SHP77 (cell line): ENCODE results near the gene LYRM7.
A peak's percentile ranks its signal among the peaks of the same experiment; 100 is the strongest.
"Not testable (repeated sequence)": the region's sequence is repeated elsewhere in the genome, so short reads cannot be mapped to it uniquely, and the experiment has no call there.

Source experiments
- DNase-seq, 2 experiments: peaks; one replicate each; lab custom pipeline; 2025; lab: John Stamatoyannopoulos, UW

LYRM7 gene

DNA sequence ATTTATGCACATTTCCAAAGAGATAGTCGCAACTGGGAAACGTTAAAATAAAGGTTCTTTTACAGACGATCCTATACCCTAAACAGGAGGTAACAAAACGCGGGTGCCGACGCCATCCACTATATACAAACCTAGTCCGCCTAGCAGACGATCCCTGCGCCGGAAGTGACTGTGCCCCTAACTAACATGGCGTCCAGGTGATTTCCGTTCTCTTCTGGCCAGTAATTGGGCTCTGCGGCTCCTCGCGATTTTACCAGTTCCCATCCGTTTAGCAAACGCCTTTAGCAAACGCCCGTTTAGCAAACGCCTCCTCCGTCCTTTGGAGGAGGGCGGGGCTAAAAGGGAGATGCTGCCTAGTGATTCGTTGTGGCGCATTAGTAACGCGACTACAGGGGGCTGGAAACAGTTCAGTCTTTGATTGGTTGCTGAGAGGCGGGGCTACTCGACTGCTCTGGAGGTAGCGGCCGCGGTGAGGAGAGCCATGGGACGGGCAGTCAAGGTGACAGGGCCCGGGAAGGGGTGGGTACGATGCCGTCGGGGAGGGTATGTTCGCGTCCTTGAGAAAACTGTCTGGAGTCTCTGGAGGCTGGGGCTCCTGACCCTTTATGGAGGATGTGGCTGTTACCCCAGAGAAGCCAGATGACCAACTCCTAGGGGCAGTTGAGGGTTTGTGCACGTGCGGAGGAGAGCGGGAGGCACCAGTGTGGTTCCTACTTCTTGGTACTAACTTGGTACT is at the start of gene LYRM7:
Gene LYRM7 (plus strand): TSS at position 405 of the 736 bp plus-strand sequence. CDS start 77 bp downstream, at position 482.
- DNase-seq = peak; percentile 99

DNA sequence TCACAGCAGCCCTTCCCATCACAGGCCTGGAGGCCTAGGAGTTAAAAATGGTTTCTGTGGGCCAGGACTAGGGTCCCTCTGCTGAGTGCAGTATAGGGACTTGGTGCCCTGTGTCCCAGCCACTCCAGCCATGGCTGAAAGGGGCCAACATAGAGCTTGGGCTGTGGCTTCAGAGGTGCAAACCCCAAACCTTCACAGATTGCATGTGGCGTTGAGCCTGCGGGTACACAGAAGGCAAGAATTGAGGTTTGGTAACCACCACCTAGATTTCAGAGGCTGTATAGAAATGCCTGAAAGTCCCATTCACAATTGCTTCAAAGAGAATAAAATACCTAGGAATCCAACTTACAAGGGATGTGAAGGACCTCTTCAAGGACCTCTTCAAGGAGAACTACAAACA is 43.5 kb upstream of the LYRM7 start:
- not testable (repeated sequence) for DNase-seq

- DNase-seq = no peak
Measured at GRCh38 chr5:131129306-131129705, 41.4 kb upstream of the LYRM7 start.

DNA sequence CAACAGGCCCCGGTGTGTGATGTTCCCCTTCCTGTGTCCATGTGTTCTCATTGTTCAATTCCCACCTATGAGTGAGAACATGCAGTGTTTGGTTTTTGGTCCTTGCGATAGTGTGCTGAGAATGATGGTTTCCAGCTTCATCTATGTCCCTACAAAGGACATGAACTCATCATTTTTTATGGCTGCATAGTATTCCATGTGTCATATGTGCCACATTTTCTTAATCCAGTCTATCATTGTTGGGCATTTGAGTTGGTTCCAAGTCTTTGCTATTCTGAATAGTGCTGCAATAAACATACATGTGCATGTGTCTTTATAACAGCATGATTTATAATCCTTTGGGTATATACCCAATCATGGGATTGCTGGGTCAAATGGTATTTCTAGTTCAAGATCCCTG is 37.7 kb upstream of the LYRM7 start:
- not testable (repeated sequence) for DNase-seq

GRCh38 chr5:131138406-131138805 is 32.3 kb upstream of the LYRM7 start:
- DNase-seq = not testable (repeated sequence)

DNA sequence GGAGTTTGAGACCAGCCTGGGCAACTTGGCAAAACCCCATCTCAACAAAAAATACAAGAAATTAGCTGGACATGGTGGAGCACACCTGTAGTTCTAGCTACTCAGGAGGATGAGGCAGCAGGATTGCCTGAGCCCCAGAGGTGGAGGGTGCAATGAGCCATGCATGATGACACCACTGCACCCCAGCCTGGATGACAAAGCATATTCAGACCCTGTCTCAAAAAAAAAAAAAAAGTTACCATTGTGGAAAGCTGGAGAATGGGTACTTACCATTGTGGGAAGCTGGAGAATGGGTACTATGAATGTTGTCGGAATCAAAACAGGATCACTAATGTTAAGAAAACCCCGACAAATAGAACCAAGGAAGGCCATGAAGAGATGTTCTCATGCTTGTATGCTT is 31.4 kb upstream of the LYRM7 start:
- no peak for DNase-seq

- DNase-seq = no peak
Measured at GRCh38 chr5:131142970-131143617, 27.6 kb upstream of the LYRM7 start.

DNA sequence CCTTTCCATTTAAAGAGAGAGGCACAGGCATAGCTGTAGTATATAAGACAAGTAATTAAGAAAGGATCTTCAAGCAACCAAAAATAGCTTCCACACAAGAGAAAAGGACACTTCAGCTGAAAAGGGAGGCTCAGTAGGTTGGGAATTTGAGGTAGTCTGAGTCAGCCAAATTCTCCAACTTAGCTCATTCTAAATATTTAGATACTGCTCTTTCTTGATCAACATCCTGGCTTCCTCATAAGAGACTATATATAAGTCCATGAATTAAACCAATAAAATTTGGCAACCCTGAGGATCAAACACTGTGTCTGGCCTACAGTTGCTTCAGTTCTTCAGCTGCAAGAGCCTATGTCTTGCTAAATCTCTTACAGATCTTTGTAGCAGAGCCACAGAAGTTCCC is 23.5 kb upstream of the LYRM7 start:
- DNase-seq = no peak

DNA sequence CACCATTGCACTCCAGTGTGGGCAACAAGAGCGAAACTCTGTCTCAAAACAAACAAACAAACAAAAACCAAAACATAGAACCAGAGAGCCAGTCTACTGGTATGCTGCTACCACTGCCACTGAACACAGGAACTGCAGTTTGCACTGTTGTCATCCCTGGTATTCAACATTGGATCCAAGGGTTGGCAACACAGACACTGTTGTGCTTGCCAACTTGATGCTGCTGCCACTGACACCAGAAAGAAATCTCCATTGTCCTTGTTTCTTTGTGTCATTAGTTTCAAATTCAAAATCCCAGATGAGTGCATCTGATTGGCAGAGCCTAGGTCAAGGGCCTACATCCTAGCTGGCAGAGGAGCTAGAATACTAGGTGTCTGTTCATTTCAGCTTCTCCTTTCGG is 21.9 kb upstream of the LYRM7 start:
- DNase-seq = no peak

GRCh38 chr5:131150408-131150807 is 20.3 kb upstream of the LYRM7 start:
- no peak for DNase-seq

- no peak for DNase-seq
Measured at GRCh38 chr5:131151216-131151615, 19.5 kb upstream of the LYRM7 start.

DNA sequence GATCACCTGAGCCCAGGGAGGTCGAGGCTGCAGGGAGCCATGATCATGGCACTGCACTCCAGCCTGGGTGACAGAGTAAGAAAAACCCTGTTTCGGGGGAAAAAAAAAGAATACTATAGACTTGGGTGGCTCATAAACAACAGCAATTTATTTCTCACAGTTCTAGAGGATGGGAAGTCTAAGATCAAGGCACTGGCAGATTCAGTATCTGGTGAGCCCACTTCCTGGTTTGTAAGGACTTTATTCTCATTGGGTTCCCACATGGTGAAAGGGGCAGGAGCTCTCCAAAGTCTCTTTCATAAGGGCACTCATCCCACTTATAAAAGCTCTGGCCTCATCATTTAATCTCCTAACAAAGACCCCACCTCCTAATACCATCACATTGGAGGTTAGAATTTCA is 14.4 kb upstream of the LYRM7 start:
- DNase-seq = no peak

- no peak for DNase-seq
Measured at GRCh38 chr5:131156957-131157356, 13.8 kb upstream of the LYRM7 start.

DNA sequence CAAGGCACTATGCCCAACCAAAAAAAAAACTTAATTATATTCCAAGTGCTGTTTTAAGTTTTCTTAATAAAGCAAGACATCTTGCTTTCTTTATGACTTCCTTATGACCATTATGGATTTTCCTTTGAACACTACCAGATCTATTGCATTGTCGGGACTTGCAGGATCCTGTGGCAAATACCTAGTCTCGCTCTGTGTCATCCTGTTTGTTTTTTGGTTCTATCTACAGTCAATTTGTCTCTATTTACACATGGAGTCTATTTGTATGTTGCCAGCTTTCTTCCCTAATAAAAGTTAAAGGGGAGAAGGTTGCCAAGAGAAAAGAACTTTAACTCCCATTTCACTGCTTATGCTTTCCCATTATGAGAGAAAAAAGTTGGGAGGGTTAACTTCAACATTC is 10.6 kb upstream of the LYRM7 start:
- no peak for DNase-seq

DNA sequence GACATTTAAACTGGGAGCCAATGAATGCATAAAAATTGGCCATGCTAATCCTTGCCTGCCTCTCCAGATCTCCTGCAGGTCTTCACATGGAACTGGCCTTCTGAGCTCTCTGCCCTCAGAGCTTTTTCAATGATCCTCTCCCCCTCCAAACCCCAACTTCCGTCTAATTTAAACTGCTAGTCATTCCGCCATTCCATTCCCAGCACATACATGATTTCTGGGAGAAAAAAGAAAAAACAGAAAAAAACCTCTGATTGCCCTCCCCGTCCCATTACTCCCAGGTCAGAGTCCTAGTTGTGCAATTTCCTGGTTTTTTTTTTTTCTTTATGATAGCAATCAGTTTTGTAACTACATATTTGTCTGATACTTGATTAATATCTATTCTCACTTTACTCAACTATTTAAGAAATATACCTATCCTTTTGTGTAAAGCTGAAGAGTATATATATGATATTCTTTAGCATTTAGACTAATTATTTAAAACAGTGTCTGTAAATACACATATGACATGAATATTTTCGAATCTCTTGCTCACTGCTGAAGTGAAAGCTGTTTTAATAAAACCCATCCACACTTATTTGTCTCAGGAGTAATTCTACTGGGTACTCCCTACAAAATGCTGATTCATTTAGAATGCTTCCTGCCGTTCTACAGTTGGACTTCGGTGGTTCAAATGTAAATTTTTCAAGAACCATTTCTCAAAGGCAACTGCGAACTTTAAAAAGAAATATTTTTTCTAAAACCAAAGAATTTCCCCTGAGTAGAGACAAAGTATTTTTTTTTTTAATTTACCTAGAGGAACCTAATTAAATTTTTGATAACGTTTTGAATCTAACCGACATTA is 7.2 kb upstream of the LYRM7 start:
- DNase-seq = peak in 1 of 2 experiments; percentile 7

DNA sequence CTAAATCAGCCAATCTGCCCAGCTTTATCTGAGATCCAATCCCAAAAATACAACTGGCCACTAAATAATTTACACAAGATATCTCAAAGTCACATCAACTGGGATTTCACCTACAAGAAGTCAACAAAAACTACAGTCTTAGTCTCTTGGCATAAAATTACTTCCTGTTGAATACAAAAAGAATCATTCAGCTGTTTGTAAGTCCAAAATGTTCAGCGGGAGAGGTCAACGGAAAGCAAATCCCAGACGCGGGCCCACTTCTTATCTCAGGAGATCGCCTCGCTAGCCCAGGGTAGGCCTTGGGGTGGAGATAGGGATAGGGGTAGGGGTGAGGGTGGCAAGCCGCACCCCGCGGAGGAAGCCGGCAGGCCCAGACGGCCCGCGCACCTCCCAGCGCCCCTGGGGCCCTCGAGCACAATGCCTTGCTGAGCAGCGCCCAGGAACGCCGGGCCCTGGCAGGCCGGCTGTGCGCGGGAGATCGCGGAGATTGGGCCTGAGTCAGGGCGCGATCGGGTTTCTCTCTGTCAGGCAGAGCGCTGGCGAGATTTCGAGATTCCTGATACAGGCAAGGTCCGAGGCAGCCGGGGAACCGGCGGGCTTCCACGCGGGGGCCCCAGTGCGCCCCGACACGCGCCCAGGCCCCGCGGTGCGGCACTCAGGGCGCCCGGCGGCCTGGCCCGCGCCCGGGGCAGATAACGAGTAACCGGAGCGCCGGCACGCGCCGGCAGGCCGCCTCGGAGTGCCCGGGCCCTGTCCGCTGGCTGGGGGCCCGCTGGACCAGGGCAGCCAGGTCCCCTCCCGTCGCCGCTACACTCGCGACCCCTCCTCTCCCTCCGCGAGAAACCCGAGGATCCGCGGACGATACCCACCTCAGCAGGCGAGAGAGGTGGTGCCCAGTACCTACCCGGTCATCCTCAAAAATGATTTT is 6.3 kb upstream of the LYRM7 start:
- peak; percentile 46 to 66 for DNase-seq

GRCh38 chr5:131165119-131165727 is 5.5 kb upstream of the LYRM7 start, which contains the start of gene HINT1:
Gene HINT1, minus strand, starts transcription at chr5:131165256. Its CDS starts 51 bp downstream, at chr5:131165205.
- peak; percentile 86 for DNase-seq

DNA sequence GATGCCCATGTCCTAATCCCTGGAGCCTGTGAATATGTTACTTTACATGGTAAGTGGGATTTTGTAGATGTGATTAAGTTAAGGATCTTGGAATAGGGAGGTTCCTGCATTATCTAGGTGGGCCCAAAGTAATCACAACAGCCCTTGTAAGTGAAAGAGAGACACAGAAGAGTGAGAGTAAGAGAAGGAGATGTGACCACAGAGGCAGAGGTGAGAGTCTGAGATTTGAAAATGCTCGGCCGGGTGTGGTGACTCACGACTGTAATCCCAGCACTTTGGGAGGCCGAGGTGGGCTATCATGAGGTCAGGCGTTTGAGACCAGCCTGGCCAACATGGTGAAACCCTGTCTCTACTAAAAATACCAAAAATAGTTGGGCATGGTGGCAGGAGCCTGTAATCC is 3.1 kb upstream of the LYRM7 start:
- DNase-seq = no peak

- DNase-seq = no peak
Measured at GRCh38 chr5:131169810-131170539, 769 bp upstream of the LYRM7 start.

DNA sequence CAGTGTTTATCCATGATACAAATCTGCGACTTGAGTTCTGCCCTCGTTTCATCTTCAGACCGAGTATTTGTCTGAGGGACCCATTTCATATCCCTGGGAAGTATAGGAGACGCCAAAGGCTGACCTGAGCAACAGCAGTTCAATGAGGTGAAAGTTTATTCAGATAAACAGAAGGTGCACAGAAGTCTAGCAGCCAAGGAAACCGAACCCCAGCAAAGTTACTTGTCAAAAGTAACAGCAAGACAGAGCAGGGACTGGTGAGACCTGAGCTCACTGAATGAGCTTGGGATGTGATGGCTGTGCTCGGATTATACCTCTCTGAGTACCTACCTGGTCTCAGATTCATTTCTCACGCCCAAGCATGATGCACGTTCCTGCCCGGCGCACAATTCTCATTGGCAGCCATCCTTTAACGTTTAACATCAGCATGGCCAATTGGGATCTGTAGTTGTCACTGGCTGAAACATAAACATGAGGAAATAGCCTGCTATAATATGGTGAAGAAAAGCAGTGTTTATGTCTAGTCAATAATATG is 599 bp downstream of the LYRM7 start:
- peak in 1 of 2 experiments; percentile 11 for DNase-seq
